Measurements from ENCODE around the gene SQSTM1.
"Not testable (repeated sequence)": the region's sequence is repeated elsewhere in the genome, so short reads cannot be mapped to it uniquely, and the experiment has no call there.

SQSTM1 gene

GRCh38 chr5:179820483-179821297 lies at the start of gene SQSTM1:
TSS of gene SQSTM1 (plus strand) at chr5:179820905. CDS start at chr5:179820937, 32 bp downstream.
- DNase-seq (ENCODE audit: low read depth in 1 of 2, low spot score in 1 of 2): peak; percentile 77 to 80

GRCh38 chr5:179771311-179771895 lies 49.3 kb upstream of the SQSTM1 start:
- no peak for DNase-seq (ENCODE audit: low read depth in 1 of 2, low spot score in 1 of 2)

- no peak for DNase-seq (ENCODE audit: low read depth in 1 of 2, low spot score in 1 of 2)
Observed at GRCh38 chr5:179772351-179772750, 48.4 kb upstream of the SQSTM1 start.

GRCh38 chr5:179773686-179774040 lies 47.0 kb upstream of the SQSTM1 start:
- DNase-seq (ENCODE audit: low read depth in 1 of 2, low spot score in 1 of 2): no peak

GRCh38 chr5:179774442-179774841 lies 46.3 kb upstream of the SQSTM1 start:
- no peak for DNase-seq (ENCODE audit: low read depth in 1 of 2, low spot score in 1 of 2)

GRCh38 chr5:179776411-179776938 lies 44.2 kb upstream of the SQSTM1 start:
- no peak for DNase-seq (ENCODE audit: low read depth in 1 of 2, low spot score in 1 of 2)

- no peak for DNase-seq (ENCODE audit: low read depth in 1 of 2, low spot score in 1 of 2)
Observed at GRCh38 chr5:179777456-179777855, 43.2 kb upstream of the SQSTM1 start.

GRCh38 chr5:179777909-179778308 lies 42.8 kb upstream of the SQSTM1 start:
- DNase-seq (ENCODE audit: low read depth in 1 of 2, low spot score in 1 of 2): no peak

- no peak for DNase-seq (ENCODE audit: low read depth in 1 of 2, low spot score in 1 of 2)
Observed at GRCh38 chr5:179778591-179778990, 42.1 kb upstream of the SQSTM1 start.

GRCh38 chr5:179779826-179780225 lies 40.9 kb upstream of the SQSTM1 start:
- no peak for DNase-seq (ENCODE audit: low read depth in 1 of 2, low spot score in 1 of 2)

- no peak for DNase-seq (ENCODE audit: low read depth in 1 of 2, low spot score in 1 of 2)
Observed at GRCh38 chr5:179780362-179780761, 40.3 kb upstream of the SQSTM1 start.

- no peak for DNase-seq (ENCODE audit: low read depth in 1 of 2, low spot score in 1 of 2)
Observed at GRCh38 chr5:179781846-179782245, 38.9 kb upstream of the SQSTM1 start.

GRCh38 chr5:179783128-179783527 lies 37.6 kb upstream of the SQSTM1 start:
- DNase-seq (ENCODE audit: low read depth in 1 of 2, low spot score in 1 of 2): no peak

GRCh38 chr5:179786861-179787260 lies 33.8 kb upstream of the SQSTM1 start:
- no peak for DNase-seq (ENCODE audit: low read depth in 1 of 2, low spot score in 1 of 2)

GRCh38 chr5:179788193-179788854 lies 32.4 kb upstream of the SQSTM1 start:
- no peak for DNase-seq (ENCODE audit: low read depth in 1 of 2, low spot score in 1 of 2)

GRCh38 chr5:179789278-179789677 lies 31.4 kb upstream of the SQSTM1 start:
- not testable (repeated sequence) for DNase-seq (ENCODE audit: low read depth in 1 of 2, low spot score in 1 of 2)

- no peak for DNase-seq (ENCODE audit: low read depth in 1 of 2, low spot score in 1 of 2)
Observed at GRCh38 chr5:179791881-179792611, 28.7 kb upstream of the SQSTM1 start.

GRCh38 chr5:179792612-179793467 lies 27.9 kb upstream of the SQSTM1 start:
- DNase-seq (ENCODE audit: low read depth in 1 of 2, low spot score in 1 of 2): no peak

GRCh38 chr5:179793468-179794139 lies 27.1 kb upstream of the SQSTM1 start, which contains the start of gene LTC4S:
TSS of gene LTC4S (plus strand) at chr5:179793986. CDS start at chr5:179794081, 95 bp downstream.
- no peak for DNase-seq (ENCODE audit: low read depth in 1 of 2, low spot score in 1 of 2)

- DNase-seq (ENCODE audit: low read depth in 1 of 2, low spot score in 1 of 2): no peak
Observed at GRCh38 chr5:179794171-179794570, 26.5 kb upstream of the SQSTM1 start.
